Astrocyte of the spinal cord (primary cell): Measurements from ENCODE around the gene INMT.

Experiments
- DNase-seq: peaks from one replicate; pipeline ENCODE4 v3.0.0; 2011; ENCODE audit warnings: low read depth, low spot score
- H3K4me3 ChIP-seq: 2 replicates; pipeline ENCODE4 v1.5.1; 2011; ENCODE audit warnings: low read depth, mild to moderate bottlenecking, low read length, moderate library complexity
- in situ Hi-C: cut with HindIII; loops from 2 replicates; pipeline ENCODE4 v1.10.0; 2017; ENCODE audit warnings: low sequenced_read_pairs
- TF ChIP-seq, protein P1 (sequence below): IDR thresholded peaks from 2 replicates; pipeline ENCODE4 v1.5.1; 2012; ENCODE audit warnings: low read depth, mild to moderate bottlenecking, low read length, inconsistent platforms

The INMT gene

GRCh38 chr7:30754315-30754877 is 2.5 kb downstream of the INMT start:
- H3K4me3 ChIP-seq = no peak overlapping the region
- in situ Hi-C loops = no loop called here
- no peak for DNase-seq
- TF ChIP-seq, protein P1, sequence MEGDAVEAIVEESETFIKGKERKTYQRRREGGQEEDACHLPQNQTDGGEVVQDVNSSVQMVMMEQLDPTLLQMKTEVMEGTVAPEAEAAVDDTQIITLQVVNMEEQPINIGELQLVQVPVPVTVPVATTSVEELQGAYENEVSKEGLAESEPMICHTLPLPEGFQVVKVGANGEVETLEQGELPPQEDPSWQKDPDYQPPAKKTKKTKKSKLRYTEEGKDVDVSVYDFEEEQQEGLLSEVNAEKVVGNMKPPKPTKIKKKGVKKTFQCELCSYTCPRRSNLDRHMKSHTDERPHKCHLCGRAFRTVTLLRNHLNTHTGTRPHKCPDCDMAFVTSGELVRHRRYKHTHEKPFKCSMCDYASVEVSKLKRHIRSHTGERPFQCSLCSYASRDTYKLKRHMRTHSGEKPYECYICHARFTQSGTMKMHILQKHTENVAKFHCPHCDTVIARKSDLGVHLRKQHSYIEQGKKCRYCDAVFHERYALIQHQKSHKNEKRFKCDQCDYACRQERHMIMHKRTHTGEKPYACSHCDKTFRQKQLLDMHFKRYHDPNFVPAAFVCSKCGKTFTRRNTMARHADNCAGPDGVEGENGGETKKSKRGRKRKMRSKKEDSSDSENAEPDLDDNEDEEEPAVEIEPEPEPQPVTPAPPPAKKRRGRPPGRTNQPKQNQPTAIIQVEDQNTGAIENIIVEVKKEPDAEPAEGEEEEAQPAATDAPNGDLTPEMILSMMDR = no peak

GRCh38 chr7:30755384-30756154 is 3.6 kb downstream of the INMT start:
- DNase-seq = no peak
- H3K4me3 ChIP-seq = no peak overlapping the region
- in situ Hi-C loops = no loop called here
- TF ChIP-seq, protein P1 = no peak

DNA sequence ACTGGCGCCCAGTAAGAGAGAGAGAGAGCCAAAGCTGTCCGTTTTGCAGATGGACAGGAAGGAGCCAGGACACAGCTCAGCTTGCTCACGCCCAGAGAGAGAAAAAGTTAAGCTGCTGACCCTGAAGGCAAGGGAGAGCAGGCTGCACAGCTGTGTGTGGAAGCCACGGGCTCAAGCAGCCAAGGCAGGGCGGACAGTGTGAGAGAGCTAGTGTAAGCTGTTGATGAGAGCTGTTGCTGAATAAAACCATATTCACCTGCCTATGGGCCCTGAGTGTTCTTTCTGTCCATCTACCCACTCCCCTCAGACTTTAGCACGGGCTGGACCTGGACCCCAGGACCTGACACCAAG is 5.4 kb downstream of the INMT start:
- TF ChIP-seq, protein P1 = no peak
- in situ Hi-C loops = no loop called here
- DNase-seq = no peak
- no peak overlapping the region for H3K4me3 ChIP-seq

DNA sequence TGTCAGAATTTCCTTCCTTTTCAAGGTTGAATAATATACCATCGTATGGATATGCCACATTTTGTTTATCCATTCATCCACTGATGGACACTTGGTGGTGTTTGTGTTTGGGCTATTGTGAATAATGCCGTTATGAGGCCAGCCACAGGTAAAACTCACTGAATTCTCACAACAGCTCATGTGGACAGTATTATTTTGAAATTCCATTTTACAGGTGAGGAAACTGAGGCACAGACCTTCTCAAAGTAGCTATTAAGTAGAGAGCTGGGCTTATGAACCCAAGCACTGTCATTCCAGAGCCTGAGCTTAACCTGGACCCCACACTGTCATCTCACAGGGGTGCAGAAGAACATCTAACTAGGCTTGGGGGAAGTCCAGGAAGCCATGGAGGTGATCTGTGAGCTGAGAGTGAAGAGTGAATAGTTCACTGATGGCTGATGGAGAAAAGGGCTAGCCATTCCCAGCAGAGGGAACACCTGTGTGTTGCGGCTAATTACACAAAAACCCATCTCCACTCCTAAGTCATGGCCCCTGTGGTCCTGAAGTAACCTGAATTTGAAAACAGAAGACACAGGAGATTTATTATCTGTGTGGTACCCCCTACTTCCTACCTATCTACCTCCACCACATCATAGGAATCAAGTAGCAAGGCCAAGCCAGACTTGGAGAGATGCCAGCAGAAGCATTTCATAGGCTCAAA is 8.7 kb downstream of the INMT start:
- DNase-seq = no peak
- H3K4me3 ChIP-seq = no peak overlapping the region
- TF ChIP-seq, protein P1 = no peak
- in situ Hi-C loops = no loop called here

DNA sequence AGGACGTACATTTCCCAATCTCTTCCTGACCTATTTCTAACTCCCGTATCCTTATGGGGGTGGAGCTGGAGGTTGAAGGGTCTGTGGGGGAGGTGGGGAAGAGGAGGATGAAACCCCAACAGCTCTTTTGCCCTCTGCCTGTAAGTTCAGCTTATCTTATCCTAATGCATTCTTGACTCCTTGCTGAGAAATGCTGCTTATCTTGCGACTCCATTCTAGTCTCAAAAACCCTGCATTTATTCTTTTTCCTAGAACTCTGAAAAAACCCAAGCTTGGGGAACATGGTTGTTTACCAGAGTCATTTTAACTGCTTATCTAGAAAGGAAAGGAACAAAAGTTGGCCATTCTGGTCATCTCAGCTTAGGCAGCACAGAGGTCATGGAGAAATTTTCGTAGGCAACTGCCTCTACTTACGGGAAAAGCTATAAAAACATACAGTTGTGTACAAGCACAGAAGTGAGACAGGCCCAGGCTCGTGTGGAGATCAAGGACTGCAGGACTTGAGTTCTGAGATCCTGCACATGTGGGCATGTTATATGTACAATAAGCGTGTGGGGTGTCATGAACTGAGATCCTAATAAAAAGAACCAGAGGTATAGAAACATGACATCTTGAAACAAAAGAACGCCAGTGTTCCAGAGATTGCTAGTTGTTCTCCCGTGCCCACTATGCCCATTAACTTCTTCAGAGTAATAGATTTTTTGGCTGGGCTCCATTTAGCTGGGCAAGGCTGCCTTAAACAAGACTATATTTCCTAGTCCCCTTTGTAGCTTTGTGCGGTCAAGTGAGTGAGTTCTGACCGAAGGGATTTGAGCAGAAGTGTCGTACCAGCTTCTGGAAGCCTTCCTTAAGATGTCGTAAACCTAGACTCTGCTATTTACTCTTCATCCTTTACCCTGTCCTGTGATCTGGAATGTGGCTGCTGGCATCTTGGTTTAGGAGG is 9.6 kb downstream of the INMT start:
- in situ Hi-C loops = no loop called here
- H3K4me3 ChIP-seq = no peak overlapping the region
- no peak for DNase-seq
- TF ChIP-seq, protein P1 = no peak
